Gastroesophageal sphincter (tissue), 3 donors: ENCODE data around the gene NSMF.

Experiments used
- EP300 ChIP-seq: sonication (generic); formaldehyde crosslinking; IDR thresholded peaks from one replicate; pipeline ENCODE4 v1.6.1; 2017; ENCODE audit warnings: antibody characterized with exemption, mild to moderate bottlenecking
- POLR2A ChIP-seq, 2 donors: fragments of 450-650 bp; IDR thresholded peaks; one replicate each; pipeline ENCODE4 v1.6.1; 2017; ENCODE audit warnings: antibody characterized with exemption in 2 of 2, mild to moderate bottlenecking in 2 of 2, moderate library complexity in 1 of 2
- POLR2AphosphoS5 ChIP-seq: sonication (generic); formaldehyde crosslinking; IDR thresholded peaks from one replicate; pipeline ENCODE4 v1.6.1; 2017; ENCODE audit warnings: antibody characterized with exemption
- TF ChIP-seq, protein P1 (sequence below), 4 experiments: fragments of 200-600 bp in 2 of 4; fragments of 450-650 bp in 2 of 4; sonication (generic) in 1 of 4; IDR thresholded peaks; one replicate each; pipeline ENCODE4 v1.5.1; 2017 to 2019; ENCODE audit warnings: antibody characterized with exemption in 4 of 4, mild to moderate bottlenecking in 2 of 4, moderate library complexity in 2 of 4

DNA sequence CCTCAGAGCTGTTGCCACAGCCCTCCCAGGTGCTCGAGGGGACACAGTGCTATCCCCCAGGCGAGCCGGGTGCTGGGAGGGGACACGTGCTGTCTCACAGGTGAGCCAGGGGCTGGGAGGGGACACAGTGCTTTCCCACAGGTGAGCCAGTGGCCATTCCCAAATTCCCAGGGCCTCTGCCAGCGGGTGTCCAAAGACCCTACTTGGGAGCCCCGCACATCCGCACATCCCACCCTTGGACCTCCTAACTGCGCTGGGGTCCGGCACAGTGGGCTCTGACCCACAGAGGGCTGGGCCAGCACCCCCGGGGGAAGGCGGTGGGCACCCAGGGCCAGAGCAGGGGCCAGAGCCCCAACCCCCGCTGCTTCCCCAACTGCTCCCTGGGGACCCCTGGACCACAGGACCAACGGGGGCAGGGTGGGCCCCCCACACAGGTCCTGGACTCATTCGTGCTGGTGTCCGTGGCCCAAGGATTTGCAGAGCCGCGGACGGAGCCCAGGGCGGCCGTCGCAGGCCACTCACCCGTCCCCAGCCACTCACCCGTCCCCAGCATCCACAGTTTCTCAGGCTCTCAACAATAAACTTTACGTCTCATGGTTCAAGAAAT is 54.1 kb downstream of the NSMF start:
- TF ChIP-seq POLR2A (IDR thresholded peaks at IDR 0.05), result no peak
- no peak for TF ChIP-seq POLR2AphosphoS5
- TF ChIP-seq, protein P1, sequence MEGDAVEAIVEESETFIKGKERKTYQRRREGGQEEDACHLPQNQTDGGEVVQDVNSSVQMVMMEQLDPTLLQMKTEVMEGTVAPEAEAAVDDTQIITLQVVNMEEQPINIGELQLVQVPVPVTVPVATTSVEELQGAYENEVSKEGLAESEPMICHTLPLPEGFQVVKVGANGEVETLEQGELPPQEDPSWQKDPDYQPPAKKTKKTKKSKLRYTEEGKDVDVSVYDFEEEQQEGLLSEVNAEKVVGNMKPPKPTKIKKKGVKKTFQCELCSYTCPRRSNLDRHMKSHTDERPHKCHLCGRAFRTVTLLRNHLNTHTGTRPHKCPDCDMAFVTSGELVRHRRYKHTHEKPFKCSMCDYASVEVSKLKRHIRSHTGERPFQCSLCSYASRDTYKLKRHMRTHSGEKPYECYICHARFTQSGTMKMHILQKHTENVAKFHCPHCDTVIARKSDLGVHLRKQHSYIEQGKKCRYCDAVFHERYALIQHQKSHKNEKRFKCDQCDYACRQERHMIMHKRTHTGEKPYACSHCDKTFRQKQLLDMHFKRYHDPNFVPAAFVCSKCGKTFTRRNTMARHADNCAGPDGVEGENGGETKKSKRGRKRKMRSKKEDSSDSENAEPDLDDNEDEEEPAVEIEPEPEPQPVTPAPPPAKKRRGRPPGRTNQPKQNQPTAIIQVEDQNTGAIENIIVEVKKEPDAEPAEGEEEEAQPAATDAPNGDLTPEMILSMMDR (IDR thresholded peaks at IDR 0.05), result no peak
- no peak for TF ChIP-seq EP300
